Mucosa of descending colon (tissue), 3 donors: ENCODE results near the gene CHST5. TPM values are rescaled to one million over a fixed set of nuclear protein-coding genes. Genes with fewer than 3 reads are reported as not detected.

Experiments used
- ATAC-seq: fragments of 200-7000 bp; cut with Tn5 transposase; one replicate; pipeline ENCODE4 v1.9.1; 2020; ENCODE audit warnings: mild to moderate bottlenecking, moderate library complexity
- DNase-seq, 3 donors: peaks; one replicate each; pipeline ENCODE4 v3.0.0-alpha.2; 2020
- H3K36me3 ChIP-seq: fragments of 200-600 bp; one replicate; pipeline ENCODE4 v1.8.0; 2021; ENCODE audit warnings: low read depth, mild to moderate bottlenecking
- H3K4me1 ChIP-seq: fragments of 200-600 bp; one replicate; pipeline ENCODE4 v1.8.0; 2021; ENCODE audit warnings: low read depth, mild to moderate bottlenecking
- H3K4me3 ChIP-seq: fragments of 200-600 bp; one replicate; pipeline ENCODE4 v1.8.0; 2021; ENCODE audit warnings: mild to moderate bottlenecking
- H3K9me3 ChIP-seq: fragments of 200-600 bp; one replicate; pipeline ENCODE4 v1.8.0; 2021; ENCODE audit warnings: mild to moderate bottlenecking
- CTCF ChIP-seq: fragments of 200-600 bp; IDR thresholded peaks from one replicate; pipeline ENCODE4 v1.8.0; 2022; ENCODE audit warnings: antibody characterized with exemption, mild to moderate bottlenecking
- intact Hi-C, 2 donors: fragments of 100-400 bp; cut with DNase I in 1 of 2; cut with micrococcal nuclease in 1 of 2; formaldehyde crosslinking; loops; one replicate each; pipeline versions ENCODE4 v1.11.0 to v1.11.1; 2022; cut with DNase I, micrococcal nuclease
- long read RNA-seq, 2 donors: library from polyadenylated mRNA; unstranded; transcript quantifications; one replicate each; pipeline ENCODE4 v2.0.0, GENCODE V29; 2019 to 2021
- total RNA-seq, 3 donors: library from RNA; stranded (reverse); fragmentation: NEBNext Ultra II Directional in 2 of 3; extraction: Animal tissue kit (Norgen Biotek cat#: 25700) in 2 of 3; gene quantifications; one replicate each; pipeline versions ENCODE4 v1.2.1 to v1.2.4, GENCODE V29; 2021 to 2023
- donor health status: DM: no; HTN: no; CAD: no; lungs with moderate emphysema.
- donor health status: DM: no; HTN: no; CAD: no.
- donor health status: DM: no; HTN: yes; CAD: no.

Gene CHST5
- 100 to 1,000 TPM in 2 of 3 donors, 10 to 100 TPM in 1; 27.4 to 111 (median 105) TPM for total RNA-seq
- long read RNA-seq, donor 1, partial matches to known transcripts: 0 of 27 reads
- long read RNA-seq, donor 1, other reads (novel, unspliced or antisense): 24 of 27 reads
- long read RNA-seq, donor 2, transcript CHST5-202 (4 exons, 514 nt): major isoform, 13 of 13 reads
- long read RNA-seq, donor 2, partial matches to known transcripts: 0 of 13 reads
- long read RNA-seq, donor 2, other reads (novel, unspliced or antisense): 0 of 13 reads

GRCh38 chr16:75535901-75536300, at the start of gene CHST5:
TSS of gene CHST5 (minus strand) at chr16:75536108. CDS start at chr16:75530384, 5,724 bp downstream.
- H3K4me1 ChIP-seq: peaks cover 10% of the 10 kb centered on the region
- DNase-seq: peak; percentile 83 to 88 (median 86)
- H3K4me3 ChIP-seq: peak within 1 kb of the TSS; percentile 19
- H3K9me3 ChIP-seq: no peaks in the 10 kb centered on the region
- H3K36me3 ChIP-seq: no peaks in the 10 kb centered on the region
- TF ChIP-seq CTCF: no peak
- ATAC-seq: peak; percentile 91
- intact Hi-C loops: no loop called here

GRCh38 chr16:75584108-75584507, 48.2 kb upstream of the CHST5 start:
- intact Hi-C loops: no loop called here
- no peak overlapping the region for H3K4me3 ChIP-seq
- no peaks in the 10 kb centered on the region for H3K9me3 ChIP-seq
- no peak for DNase-seq
- ATAC-seq: no peak
- no peaks in the 10 kb centered on the region for H3K4me1 ChIP-seq
- TF ChIP-seq CTCF: no peak
- no peaks in the 10 kb centered on the region for H3K36me3 ChIP-seq

- DNase-seq: no peak
- no peak for TF ChIP-seq CTCF
- Histone ChIP-seq H3K4me1 (no peaks in the 10 kb centered on the region), H3K36me3 (no peaks in the 10 kb centered on the region), H3K9me3 (no peaks in the 10 kb centered on the region), H3K4me3 (no peak overlapping the region)
- no peak for ATAC-seq
- intact Hi-C loops: no loop called here
These were observed 43.5 kb upstream of the CHST5 start for GRCh38 chr16:75579281-75579834.

GRCh38 chr16:75578725-75579124, 42.8 kb upstream of the CHST5 start:
- no peak for ATAC-seq
- Histone ChIP-seq H3K9me3 (no peaks in the 10 kb centered on the region), H3K4me3 (no peak overlapping the region), H3K36me3 (no peaks in the 10 kb centered on the region), H3K4me1 (no peaks in the 10 kb centered on the region)
- no peak for TF ChIP-seq CTCF
- intact Hi-C loops: no loop called here
- DNase-seq: no peak

- TF ChIP-seq CTCF: no peak
- ATAC-seq (no peak), DNase-seq (no peak)
- Histone ChIP-seq H3K4me3 (no peak overlapping the region), H3K36me3 (no peaks in the 10 kb centered on the region), H3K4me1 (no peaks in the 10 kb centered on the region), H3K9me3 (no peaks in the 10 kb centered on the region)
- intact Hi-C loops: no loop called here
These were observed 42.3 kb upstream of the CHST5 start for GRCh38 chr16:75578212-75578611.
